SK-N-SH treated with all-trans-retinoic acid at 6 μM for 48 hours (cell line): ENCODE data around the gene IL20.
A peak's percentile ranks its signal among the peaks of the same experiment; 100 is the strongest.

Experiments
- ATAC-seq: fragments of 200-7000 bp; cut with Tn5 transposase; 3 replicates; pipeline ENCODE4 v1.9.1; 2020; ENCODE audit warnings: mild to moderate bottlenecking, moderate library complexity
- ARNTL ChIP-seq: fragments of 450-650 bp; formaldehyde crosslinking; IDR thresholded peaks from 2 replicates; pipeline ENCODE4 v1.5.0; 2020; ENCODE audit warnings: low read depth, mild to moderate bottlenecking, moderate library complexity, borderline replicate concordance
- BACH2 ChIP-seq: fragments of 250-450 bp; sonication (Bioruptor Pico); IDR thresholded peaks from 2 replicates; pipeline ENCODE4 v1.9.0; 2021; ENCODE audit warnings: mild to moderate bottlenecking, borderline replicate concordance
- CSDC2 ChIP-seq: fragments of 250-450 bp; sonication (Bioruptor Pico); IDR thresholded peaks from 2 replicates; pipeline ENCODE4 v1.5.0; 2020; ENCODE audit warnings: mild to moderate bottlenecking, moderate library complexity
- ESRRG ChIP-seq: fragments of 250-450 bp; sonication (Bioruptor Pico); IDR thresholded peaks from 2 replicates; pipeline ENCODE4 v1.6.1; 2021; ENCODE audit warnings: mild to moderate bottlenecking
- GLIS3 ChIP-seq: fragments of 250-450 bp; sonication (Bioruptor Pico); IDR thresholded peaks from 2 replicates; pipeline ENCODE4 v1.5.0; 2020; ENCODE audit warnings: mild to moderate bottlenecking, moderate library complexity
- ISL1 ChIP-seq: fragments of 250-450 bp; sonication (Bioruptor Pico); IDR thresholded peaks from 2 replicates; pipeline ENCODE4 v2.1.2; 2022; ENCODE audit warnings: mild to moderate bottlenecking, moderate library complexity
- OSR1 ChIP-seq: fragments of 250-450 bp; sonication (Bioruptor Pico); IDR thresholded peaks from 2 replicates; pipeline ENCODE4 v1.8.0; 2022; ENCODE audit warnings: moderate library complexity, mild to moderate bottlenecking, inconsistent platforms
- PPARA ChIP-seq: fragments of 250-450 bp; sonication (Bioruptor Pico); IDR thresholded peaks from 2 replicates; pipeline ENCODE4 v1.5.0; 2020; ENCODE audit warnings: mild to moderate bottlenecking, borderline replicate concordance
- RARB ChIP-seq: fragments of 250-450 bp; sonication (Bioruptor Pico); IDR thresholded peaks from 2 replicates; pipeline ENCODE4 v1.8.0; 2021; ENCODE audit warnings: mild to moderate bottlenecking, moderate library complexity
- SNAI2 ChIP-seq: fragments of 250-450 bp; sonication (Bioruptor Pico); IDR thresholded peaks from 2 replicates; pipeline ENCODE4 v1.5.0; 2020; ENCODE audit warnings: mild to moderate bottlenecking, moderate library complexity
- TCF4 ChIP-seq: fragments of 250-450 bp; sonication (Bioruptor Pico); IDR thresholded peaks from 2 replicates; pipeline ENCODE4 v1.8.0; 2021; ENCODE audit warnings: mild to moderate bottlenecking, moderate library complexity, borderline replicate concordance
- TOX ChIP-seq: fragments of 250-450 bp; sonication (Bioruptor Pico); IDR thresholded peaks from 2 replicates; pipeline ENCODE4 v1.8.0; 2021; ENCODE audit warnings: mild to moderate bottlenecking, moderate library complexity, borderline replicate concordance
- ZC3H10 ChIP-seq: fragments of 250-450 bp; sonication (Bioruptor Pico); IDR thresholded peaks from 2 replicates; pipeline ENCODE4 v1.5.1; 2021; ENCODE audit warnings: mild to moderate bottlenecking, moderate library complexity
- ZFP3 ChIP-seq: fragments of 250-450 bp; sonication (Bioruptor Pico); IDR thresholded peaks from 2 replicates; pipeline ENCODE4 v1.5.0; 2020; ENCODE audit warnings: mild to moderate bottlenecking, moderate library complexity
- ZFP30 ChIP-seq: fragments of 450-650 bp; formaldehyde crosslinking; IDR thresholded peaks from 2 replicates; pipeline ENCODE4 v1.5.0; 2022; ENCODE audit warnings: mild to moderate bottlenecking, moderate library complexity
- ZNF565 ChIP-seq: fragments of 450-650 bp; formaldehyde crosslinking; conservative IDR thresholded peaks from 2 replicates; pipeline ENCODE4 v1.5.0; 2020; ENCODE audit warnings: low read depth, mild to moderate bottlenecking, moderate library complexity
- ZNF70 ChIP-seq: fragments of 450-650 bp; formaldehyde crosslinking; IDR thresholded peaks from 2 replicates; pipeline ENCODE4 v1.5.0; 2020; ENCODE audit warnings: mild to moderate bottlenecking, moderate library complexity
- ZNF8 ChIP-seq: fragments of 450-650 bp; formaldehyde crosslinking; IDR thresholded peaks from 2 replicates; pipeline ENCODE4 v1.5.0; 2020; ENCODE audit warnings: mild to moderate bottlenecking, moderate library complexity
- TF ChIP-seq, protein P1 (sequence below): fragments of 250-450 bp; sonication (Bioruptor Pico); IDR thresholded peaks from 2 replicates; pipeline ENCODE4 v1.5.1; 2021; ENCODE audit warnings: mild to moderate bottlenecking, moderate library complexity
- TF ChIP-seq, protein P2 (sequence below): fragments of 250-450 bp; sonication (Bioruptor Pico); IDR thresholded peaks from 2 replicates; pipeline ENCODE4 v1.8.0; 2020; ENCODE audit warnings: mild to moderate bottlenecking, moderate library complexity, borderline replicate concordance
- TF ChIP-seq, protein P3 (sequence below): fragments of 250-450 bp; sonication (Bioruptor Pico); IDR thresholded peaks from 2 replicates; pipeline ENCODE4 v1.8.0; 2021; ENCODE audit warnings: low read depth, mild to moderate bottlenecking, moderate library complexity, borderline replicate concordance

IL20 gene

DNA sequence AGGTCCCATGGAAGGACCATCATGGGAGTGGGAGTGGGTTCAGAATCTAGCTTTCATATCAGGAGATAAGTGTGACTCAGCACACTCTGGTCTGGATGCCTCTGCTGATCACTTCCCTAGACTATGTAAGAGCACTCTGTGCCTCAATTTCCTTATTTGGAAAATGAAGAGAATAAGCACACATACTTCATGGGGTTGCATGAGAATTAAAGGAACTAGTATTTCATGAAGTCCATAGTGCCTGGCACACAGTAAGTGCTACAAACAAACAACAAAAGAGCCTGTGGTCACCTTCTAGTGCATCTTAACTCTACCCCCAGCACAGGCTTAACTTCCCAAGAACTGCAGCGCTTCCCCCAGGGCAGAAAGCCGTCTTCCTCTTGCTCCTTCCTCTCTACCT is 9.6 kb upstream of the IL20 start (continued):
- TF ChIP-seq, protein P1, sequence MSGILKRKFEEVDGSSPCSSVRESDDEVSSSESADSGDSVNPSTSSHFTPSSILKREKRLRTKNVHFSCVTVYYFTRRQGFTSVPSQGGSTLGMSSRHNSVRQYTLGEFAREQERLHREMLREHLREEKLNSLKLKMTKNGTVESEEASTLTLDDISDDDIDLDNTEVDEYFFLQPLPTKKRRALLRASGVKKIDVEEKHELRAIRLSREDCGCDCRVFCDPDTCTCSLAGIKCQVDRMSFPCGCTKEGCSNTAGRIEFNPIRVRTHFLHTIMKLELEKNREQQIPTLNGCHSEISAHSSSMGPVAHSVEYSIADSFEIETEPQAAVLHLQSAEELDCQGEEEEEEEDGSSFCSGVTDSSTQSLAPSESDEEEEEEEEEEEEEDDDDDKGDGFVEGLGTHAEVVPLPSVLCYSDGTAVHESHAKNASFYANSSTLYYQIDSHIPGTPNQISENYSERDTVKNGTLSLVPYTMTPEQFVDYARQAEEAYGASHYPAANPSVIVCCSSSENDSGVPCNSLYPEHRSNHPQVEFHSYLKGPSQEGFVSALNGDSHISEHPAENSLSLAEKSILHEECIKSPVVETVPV: no peak
- TF ChIP-seq CSDC2 (CRISPR knock-in tag) (no peak), ARNTL (no peak), ZNF8 (CRISPR knock-in tag) (no peak), RARB (CRISPR knock-in tag) (no peak), ZNF70 (CRISPR knock-in tag) (no peak), PPARA (CRISPR knock-in tag) (no peak)

DNA sequence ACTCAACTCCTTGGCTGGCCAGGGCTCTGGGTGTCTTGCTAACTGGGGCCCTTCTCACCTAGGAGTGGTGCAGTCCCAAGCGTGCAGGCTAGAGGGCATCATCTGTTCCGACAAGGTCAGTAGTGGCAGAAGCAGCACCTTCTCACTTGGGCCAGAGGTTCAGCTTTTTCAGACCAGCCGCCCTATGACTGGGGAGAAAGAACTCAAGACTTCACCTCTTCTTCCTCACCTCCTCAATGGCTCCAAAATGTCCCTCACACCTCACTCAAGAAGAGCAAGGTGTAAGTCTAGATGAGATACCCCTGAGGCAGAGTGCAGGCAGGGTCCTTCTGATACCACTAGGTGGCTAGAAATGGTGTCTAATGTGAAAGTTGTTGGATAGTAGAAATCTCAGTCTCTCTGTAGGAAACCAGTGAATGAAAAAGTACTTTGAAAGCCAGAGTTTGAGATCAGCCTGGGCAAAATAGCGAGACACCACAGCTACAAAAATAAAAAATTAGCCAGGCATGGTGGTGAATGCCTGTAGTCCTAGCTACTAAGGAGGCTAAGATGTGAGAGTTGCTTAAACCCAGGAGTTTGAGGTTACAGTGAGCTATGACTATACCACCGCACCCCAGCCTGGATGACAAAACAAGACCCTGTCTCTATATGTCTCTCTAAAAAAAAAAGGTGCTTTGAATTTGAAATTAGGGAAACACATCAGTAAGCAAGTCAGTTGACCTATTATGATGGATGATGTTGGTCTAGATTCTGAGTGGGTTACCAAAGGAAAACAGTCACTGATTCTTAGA is 8.6 kb upstream of the IL20 start:
- TF ChIP-seq ISL1 (CRISPR knock-in tag) (no peak), BACH2 (CRISPR knock-in tag) (no peak)
- peak; percentile 74 for ATAC-seq

DNA sequence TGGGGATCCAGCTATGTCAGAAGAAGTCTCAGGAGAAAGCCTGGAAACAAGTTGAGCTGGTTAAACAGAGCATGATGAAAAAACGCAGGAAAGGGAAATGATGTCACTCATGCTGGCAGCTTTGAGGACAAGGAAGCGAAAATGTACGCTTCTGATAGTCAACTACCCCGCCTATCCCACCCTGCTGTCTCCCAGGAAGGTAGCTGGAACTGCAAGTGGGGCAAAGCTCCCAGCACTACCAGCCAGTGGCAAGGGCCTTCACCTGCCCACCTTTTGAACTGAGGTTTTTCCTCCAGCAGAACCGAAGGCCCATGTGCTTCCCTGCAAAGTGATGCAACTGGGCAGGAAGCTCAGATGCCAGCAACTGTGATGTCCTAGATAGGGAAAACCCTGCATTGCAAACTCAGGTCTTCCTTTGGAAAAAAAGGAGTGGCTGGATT is 6.3 kb upstream of the IL20 start:
- TF ChIP-seq ESRRG (CRISPR knock-in tag) (no peak), GLIS3 (CRISPR knock-in tag) (no peak), RARB (CRISPR knock-in tag) (no peak), CSDC2 (CRISPR knock-in tag) (no peak), ZFP30 (CRISPR knock-in tag) (no peak), TCF4 (CRISPR knock-in tag) (no peak), SNAI2 (no peak), ZFP3 (CRISPR knock-in tag) (no peak), OSR1 (CRISPR knock-in tag) (no peak), ZNF70 (CRISPR knock-in tag) (no peak), TOX (CRISPR knock-in tag) (no peak), BACH2 (CRISPR knock-in tag) (no peak), ISL1 (CRISPR knock-in tag) (no peak), ZC3H10 (CRISPR knock-in tag) (no peak), ZNF565 (CRISPR knock-in tag) (no peak), ZNF8 (CRISPR knock-in tag) (no peak), PPARA (CRISPR knock-in tag) (no peak)
- TF ChIP-seq, protein P2, sequence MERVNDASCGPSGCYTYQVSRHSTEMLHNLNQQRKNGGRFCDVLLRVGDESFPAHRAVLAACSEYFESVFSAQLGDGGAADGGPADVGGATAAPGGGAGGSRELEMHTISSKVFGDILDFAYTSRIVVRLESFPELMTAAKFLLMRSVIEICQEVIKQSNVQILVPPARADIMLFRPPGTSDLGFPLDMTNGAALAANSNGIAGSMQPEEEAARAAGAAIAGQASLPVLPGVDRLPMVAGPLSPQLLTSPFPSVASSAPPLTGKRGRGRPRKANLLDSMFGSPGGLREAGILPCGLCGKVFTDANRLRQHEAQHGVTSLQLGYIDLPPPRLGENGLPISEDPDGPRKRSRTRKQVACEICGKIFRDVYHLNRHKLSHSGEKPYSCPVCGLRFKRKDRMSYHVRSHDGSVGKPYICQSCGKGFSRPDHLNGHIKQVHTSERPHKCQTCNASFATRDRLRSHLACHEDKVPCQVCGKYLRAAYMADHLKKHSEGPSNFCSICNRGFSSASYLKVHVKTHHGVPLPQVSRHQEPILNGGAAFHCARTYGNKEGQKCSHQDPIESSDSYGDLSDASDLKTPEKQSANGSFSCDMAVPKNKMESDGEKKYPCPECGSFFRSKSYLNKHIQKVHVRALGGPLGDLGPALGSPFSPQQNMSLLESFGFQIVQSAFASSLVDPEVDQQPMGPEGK: no peak
- TF ChIP-seq, protein P1: no peak
- TF ChIP-seq, protein P3, sequence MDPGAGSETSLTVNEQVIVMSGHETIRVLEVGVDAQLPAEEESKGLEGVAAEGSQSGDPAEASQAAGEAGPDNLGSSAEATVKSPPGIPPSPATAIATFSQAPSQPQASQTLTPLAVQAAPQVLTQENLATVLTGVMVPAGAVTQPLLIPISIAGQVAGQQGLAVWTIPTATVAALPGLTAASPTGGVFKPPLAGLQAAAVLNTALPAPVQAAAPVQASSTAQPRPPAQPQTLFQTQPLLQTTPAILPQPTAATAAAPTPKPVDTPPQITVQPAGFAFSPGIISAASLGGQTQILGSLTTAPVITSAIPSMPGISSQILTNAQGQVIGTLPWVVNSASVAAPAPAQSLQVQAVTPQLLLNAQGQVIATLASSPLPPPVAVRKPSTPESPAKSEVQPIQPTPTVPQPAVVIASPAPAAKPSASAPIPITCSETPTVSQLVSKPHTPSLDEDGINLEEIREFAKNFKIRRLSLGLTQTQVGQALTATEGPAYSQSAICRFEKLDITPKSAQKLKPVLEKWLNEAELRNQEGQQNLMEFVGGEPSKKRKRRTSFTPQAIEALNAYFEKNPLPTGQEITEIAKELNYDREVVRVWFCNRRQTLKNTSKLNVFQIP (CRISPR knock-in tag): no peak
- ATAC-seq: no peak

DNA sequence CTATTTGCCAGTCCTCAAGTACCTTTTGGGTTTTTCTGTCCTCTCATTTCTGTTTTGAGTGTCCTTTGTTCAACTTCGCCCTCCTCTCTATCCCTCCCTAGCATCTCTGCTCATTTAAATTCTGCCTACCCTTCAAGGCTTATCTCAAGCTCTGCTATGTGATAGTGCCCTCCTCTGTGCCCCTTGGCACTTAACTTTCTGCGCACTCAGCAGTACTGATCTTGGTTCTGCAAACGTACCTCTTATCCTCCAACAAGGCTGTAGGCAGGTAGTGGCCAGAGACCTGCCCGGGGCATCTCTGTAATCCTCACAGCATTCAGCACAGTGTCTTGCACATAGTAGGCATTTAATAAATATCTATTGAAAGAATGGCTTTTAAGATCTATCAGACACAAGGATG is 5.3 kb upstream of the IL20 start:
- no peak for TF ChIP-seq ZNF565 (CRISPR knock-in tag)
- TF ChIP-seq ZNF70 (CRISPR knock-in tag): no peak
- TF ChIP-seq, protein P2: no peak
- TF ChIP-seq ZFP30 (CRISPR knock-in tag): no peak
- TF ChIP-seq SNAI2: no peak
- no peak for ATAC-seq
